C4-2B (cell line): ENCODE data around the gene EFCAB5.

Experiments used
- ZFX ChIP-seq: fragments of 450-650 bp; IDR thresholded peaks from 2 replicates; pipeline ENCODE4 v1.6.1; 2017
- TF ChIP-seq, protein P1 (sequence below): fragments of 450-650 bp; conservative IDR thresholded peaks from 2 replicates; pipeline ENCODE4 v1.5.1; 2017; ENCODE audit warnings: mild to moderate bottlenecking

DNA sequence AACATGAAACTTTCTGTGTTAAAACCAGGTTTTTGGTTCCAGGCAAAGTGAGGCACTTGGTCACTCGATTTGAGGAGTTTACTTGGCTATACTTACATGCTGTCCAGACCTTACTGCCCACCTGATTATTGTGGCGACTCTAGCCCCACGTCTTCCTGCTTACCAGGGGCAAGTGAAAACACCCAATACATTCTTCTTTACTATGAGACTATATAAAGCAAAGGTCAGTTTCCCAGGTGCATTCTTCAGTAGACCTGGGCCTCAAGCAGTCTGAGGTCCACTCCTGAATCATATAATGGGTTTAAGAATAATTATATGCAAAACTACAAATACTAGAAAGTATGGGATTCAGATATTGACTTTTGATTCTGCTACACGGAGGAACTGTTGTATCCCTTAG is 86.2 kb downstream of the EFCAB5 start:
- TF ChIP-seq, protein P1, sequence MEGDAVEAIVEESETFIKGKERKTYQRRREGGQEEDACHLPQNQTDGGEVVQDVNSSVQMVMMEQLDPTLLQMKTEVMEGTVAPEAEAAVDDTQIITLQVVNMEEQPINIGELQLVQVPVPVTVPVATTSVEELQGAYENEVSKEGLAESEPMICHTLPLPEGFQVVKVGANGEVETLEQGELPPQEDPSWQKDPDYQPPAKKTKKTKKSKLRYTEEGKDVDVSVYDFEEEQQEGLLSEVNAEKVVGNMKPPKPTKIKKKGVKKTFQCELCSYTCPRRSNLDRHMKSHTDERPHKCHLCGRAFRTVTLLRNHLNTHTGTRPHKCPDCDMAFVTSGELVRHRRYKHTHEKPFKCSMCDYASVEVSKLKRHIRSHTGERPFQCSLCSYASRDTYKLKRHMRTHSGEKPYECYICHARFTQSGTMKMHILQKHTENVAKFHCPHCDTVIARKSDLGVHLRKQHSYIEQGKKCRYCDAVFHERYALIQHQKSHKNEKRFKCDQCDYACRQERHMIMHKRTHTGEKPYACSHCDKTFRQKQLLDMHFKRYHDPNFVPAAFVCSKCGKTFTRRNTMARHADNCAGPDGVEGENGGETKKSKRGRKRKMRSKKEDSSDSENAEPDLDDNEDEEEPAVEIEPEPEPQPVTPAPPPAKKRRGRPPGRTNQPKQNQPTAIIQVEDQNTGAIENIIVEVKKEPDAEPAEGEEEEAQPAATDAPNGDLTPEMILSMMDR: no peak
- no peak for TF ChIP-seq ZFX
